GM23338 (cell line): ENCODE results near the gene ASTN1.

Experiments used
- CREB1 ChIP-seq: fragments of 250-450 bp; sonication (Bioruptor Pico); IDR thresholded peaks from 2 replicates; pipeline ENCODE4 v1.5.0; 2020; ENCODE audit warnings: low read depth, mild to moderate bottlenecking, moderate library complexity
- CTCF ChIP-seq, 2 experiments: fragments of 200-600 bp in 1 of 2; sonication (generic) in 1 of 2; conservative IDR thresholded peaks; 2 replicates each; pipeline versions ENCODE4 v1.5.1 to v1.6.1; 2016 to 2017; ENCODE audit warnings: antibody characterized with exemption in 2 of 2, low read depth in 2 of 2, mild to moderate bottlenecking in 2 of 2, moderate library complexity in 1 of 2
- EZH2 ChIP-seq: fragments of 200-600 bp; sonication (generic); IDR thresholded peaks from one replicate; pipeline ENCODE4 v1.8.0; 2017; ENCODE audit warnings: antibody characterized with exemption, mild to moderate bottlenecking, low read depth; ENCODE audit not compliant: unreplicated experiment
- EZH2phosphoT487 ChIP-seq: fragments of 200-600 bp; sonication (generic); IDR thresholded peaks from one replicate; pipeline ENCODE4 v1.8.1; 2018; ENCODE audit warnings: antibody characterized with exemption; ENCODE audit not compliant: unreplicated experiment
- JUNB ChIP-seq: IDR thresholded peaks from one replicate; pipeline ENCODE4 v1.6.1; 2016; ENCODE audit warnings: antibody characterized with exemption; ENCODE audit not compliant: unreplicated experiment
- NANOG ChIP-seq: IDR thresholded peaks from 2 replicates; pipeline ENCODE4 v1.6.1; 2016; ENCODE audit warnings: antibody characterized with exemption, borderline replicate concordance
- POLR2AphosphoS5 ChIP-seq: IDR thresholded peaks from 2 replicates; pipeline ENCODE4 v1.6.1; 2016; ENCODE audit warnings: antibody characterized with exemption, low read depth
- STAT1 ChIP-seq: IDR thresholded peaks from one replicate; pipeline ENCODE4 v1.6.1; 2016; ENCODE audit warnings: antibody characterized with exemption; ENCODE audit not compliant: unreplicated experiment
- ZNF114 ChIP-seq: fragments of 250-450 bp; sonication (Bioruptor Pico); IDR thresholded peaks from 2 replicates; pipeline ENCODE4 v1.5.0; 2020; ENCODE audit warnings: mild to moderate bottlenecking, moderate library complexity
- TF ChIP-seq, protein P1 (sequence below): IDR thresholded peaks from one replicate; pipeline ENCODE4 v1.6.1; 2018; ENCODE audit warnings: antibody characterized with exemption; ENCODE audit not compliant: unreplicated experiment
- TF ChIP-seq, protein P2 (sequence below): IDR thresholded peaks from 2 replicates; pipeline ENCODE4 v1.6.1; 2016; ENCODE audit warnings: antibody characterized with exemption
- TF ChIP-seq, protein P3 (sequence below): fragments of 250-450 bp; sonication (Bioruptor Pico); IDR thresholded peaks from 2 replicates; pipeline ENCODE4 v1.5.0; 2020; ENCODE audit warnings: mild to moderate bottlenecking, moderate library complexity

DNA sequence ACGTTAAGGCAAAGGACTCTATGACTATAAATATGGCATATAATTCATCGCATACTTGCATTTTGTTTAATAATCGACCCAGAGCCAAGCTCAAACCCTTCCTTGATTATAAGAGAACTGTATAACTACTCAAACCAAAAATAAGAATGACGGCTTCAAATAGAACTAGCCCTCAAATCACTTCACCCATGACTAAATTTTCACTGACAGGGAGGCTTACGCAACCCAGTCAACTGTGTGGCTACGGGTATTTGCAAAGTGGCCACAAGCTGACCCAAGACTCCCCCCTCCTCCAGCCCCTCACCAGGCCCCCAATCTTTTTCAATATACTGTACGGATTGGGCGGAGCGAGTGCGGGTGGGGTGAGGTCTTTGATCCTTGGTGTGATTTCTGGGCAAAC, 268.3 kb downstream of the ASTN1 start:
- TF ChIP-seq EZH2 = no peak
- TF ChIP-seq EZH2phosphoT487 = no peak
- TF ChIP-seq CREB1 (CRISPR knock-in tag) = no peak
- no peak for TF ChIP-seq POLR2AphosphoS5
- no peak for TF ChIP-seq CTCF (conservative IDR thresholded peaks at IDR 0.05; ENCODE audit: low read depth in 2 of 2)
- TF ChIP-seq, protein P1, sequence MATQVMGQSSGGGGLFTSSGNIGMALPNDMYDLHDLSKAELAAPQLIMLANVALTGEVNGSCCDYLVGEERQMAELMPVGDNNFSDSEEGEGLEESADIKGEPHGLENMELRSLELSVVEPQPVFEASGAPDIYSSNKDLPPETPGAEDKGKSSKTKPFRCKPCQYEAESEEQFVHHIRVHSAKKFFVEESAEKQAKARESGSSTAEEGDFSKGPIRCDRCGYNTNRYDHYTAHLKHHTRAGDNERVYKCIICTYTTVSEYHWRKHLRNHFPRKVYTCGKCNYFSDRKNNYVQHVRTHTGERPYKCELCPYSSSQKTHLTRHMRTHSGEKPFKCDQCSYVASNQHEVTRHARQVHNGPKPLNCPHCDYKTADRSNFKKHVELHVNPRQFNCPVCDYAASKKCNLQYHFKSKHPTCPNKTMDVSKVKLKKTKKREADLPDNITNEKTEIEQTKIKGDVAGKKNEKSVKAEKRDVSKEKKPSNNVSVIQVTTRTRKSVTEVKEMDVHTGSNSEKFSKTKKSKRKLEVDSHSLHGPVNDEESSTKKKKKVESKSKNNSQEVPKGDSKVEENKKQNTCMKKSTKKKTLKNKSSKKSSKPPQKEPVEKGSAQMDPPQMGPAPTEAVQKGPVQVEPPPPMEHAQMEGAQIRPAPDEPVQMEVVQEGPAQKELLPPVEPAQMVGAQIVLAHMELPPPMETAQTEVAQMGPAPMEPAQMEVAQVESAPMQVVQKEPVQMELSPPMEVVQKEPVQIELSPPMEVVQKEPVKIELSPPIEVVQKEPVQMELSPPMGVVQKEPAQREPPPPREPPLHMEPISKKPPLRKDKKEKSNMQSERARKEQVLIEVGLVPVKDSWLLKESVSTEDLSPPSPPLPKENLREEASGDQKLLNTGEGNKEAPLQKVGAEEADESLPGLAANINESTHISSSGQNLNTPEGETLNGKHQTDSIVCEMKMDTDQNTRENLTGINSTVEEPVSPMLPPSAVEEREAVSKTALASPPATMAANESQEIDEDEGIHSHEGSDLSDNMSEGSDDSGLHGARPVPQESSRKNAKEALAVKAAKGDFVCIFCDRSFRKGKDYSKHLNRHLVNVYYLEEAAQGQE = no peak
- no peak for TF ChIP-seq ZNF114 (CRISPR knock-in tag)
- TF ChIP-seq, protein P2, sequence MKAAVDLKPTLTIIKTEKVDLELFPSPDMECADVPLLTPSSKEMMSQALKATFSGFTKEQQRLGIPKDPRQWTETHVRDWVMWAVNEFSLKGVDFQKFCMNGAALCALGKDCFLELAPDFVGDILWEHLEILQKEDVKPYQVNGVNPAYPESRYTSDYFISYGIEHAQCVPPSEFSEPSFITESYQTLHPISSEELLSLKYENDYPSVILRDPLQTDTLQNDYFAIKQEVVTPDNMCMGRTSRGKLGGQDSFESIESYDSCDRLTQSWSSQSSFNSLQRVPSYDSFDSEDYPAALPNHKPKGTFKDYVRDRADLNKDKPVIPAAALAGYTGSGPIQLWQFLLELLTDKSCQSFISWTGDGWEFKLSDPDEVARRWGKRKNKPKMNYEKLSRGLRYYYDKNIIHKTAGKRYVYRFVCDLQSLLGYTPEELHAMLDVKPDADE = no peak
- no peak for TF ChIP-seq JUNB
- no peak for TF ChIP-seq NANOG
- TF ChIP-seq, protein P3, sequence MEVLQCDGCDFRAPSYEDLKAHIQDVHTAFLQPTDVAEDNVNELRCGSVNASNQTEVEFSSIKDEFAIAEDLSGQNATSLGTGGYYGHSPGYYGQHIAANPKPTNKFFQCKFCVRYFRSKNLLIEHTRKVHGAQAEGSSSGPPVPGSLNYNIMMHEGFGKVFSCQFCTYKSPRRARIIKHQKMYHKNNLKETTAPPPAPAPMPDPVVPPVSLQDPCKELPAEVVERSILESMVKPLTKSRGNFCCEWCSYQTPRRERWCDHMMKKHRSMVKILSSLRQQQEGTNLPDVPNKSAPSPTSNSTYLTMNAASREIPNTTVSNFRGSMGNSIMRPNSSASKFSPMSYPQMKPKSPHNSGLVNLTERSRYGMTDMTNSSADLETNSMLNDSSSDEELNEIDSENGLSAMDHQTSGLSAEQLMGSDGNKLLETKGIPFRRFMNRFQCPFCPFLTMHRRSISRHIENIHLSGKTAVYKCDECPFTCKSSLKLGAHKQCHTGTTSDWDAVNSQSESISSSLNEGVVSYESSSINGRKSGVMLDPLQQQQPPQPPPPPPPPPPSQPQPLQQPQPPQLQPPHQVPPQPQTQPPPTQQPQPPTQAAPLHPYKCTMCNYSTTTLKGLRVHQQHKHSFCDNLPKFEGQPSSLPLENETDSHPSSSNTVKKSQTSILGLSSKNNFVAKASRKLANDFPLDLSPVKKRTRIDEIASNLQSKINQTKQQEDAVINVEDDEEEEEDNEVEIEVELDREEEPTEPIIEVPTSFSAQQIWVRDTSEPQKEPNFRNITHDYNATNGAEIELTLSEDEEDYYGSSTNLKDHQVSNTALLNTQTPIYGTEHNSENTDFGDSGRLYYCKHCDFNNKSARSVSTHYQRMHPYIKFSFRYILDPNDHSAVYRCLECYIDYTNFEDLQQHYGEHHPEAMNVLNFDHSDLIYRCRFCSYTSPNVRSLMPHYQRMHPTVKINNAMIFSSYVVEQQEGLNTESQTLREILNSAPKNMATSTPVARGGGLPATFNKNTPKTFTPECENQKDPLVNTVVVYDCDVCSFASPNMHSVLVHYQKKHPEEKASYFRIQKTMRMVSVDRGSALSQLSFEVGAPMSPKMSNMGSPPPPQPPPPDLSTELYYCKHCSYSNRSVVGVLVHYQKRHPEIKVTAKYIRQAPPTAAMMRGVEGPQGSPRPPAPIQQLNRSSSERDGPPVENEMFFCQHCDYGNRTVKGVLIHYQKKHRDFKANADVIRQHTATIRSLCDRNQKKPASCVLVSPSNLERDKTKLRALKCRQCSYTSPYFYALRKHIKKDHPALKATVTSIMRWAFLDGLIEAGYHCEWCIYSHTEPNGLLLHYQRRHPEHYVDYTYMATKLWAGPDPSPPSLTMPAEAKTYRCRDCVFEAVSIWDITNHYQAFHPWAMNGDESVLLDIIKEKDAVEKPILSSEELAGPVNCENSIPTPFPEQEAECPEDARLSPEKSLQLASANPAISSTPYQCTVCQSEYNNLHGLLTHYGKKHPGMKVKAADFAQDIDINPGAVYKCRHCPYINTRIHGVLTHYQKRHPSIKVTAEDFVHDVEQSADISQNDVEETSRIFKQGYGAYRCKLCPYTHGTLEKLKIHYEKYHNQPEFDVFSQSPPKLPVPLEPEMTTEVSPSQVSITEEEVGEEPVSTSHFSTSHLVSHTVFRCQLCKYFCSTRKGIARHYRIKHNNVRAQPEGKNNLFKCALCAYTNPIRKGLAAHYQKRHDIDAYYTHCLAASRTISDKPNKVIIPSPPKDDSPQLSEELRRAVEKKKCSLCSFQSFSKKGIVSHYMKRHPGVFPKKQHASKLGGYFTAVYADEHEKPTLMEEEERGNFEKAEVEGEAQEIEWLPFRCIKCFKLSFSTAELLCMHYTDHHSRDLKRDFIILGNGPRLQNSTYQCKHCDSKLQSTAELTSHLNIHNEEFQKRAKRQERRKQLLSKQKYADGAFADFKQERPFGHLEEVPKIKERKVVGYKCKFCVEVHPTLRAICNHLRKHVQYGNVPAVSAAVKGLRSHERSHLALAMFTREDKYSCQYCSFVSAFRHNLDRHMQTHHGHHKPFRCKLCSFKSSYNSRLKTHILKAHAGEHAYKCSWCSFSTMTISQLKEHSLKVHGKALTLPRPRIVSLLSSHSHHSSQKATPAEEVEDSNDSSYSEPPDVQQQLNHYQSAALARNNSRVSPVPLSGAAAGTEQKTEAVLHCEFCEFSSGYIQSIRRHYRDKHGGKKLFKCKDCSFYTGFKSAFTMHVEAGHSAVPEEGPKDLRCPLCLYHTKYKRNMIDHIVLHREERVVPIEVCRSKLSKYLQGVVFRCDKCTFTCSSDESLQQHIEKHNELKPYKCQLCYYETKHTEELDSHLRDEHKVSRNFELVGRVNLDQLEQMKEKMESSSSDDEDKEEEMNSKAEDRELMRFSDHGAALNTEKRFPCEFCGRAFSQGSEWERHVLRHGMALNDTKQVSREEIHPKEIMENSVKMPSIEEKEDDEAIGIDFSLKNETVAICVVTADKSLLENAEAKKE (CRISPR knock-in tag) = no peak
- TF ChIP-seq STAT1 = no peak
